Fibroblast of the aortic adventitia (primary cell): ENCODE results near the gene ARHGAP30. TPM values are rescaled to one million over a fixed set of nuclear protein-coding genes. Genes with fewer than 3 reads are reported as not detected.

ENCODE experiments used
- DNase-seq: peaks from one replicate; pipeline ENCODE4 v3.0.0-alpha.2; 2010; ENCODE audit warnings: low read depth
- H3K4me3 ChIP-seq: 2 replicates; pipeline ENCODE4 v1.5.1; 2011; ENCODE audit warnings: low read depth, mild to moderate bottlenecking, control low read depth, low read length, moderate library complexity
- small RNA-seq: library from RNA; depleted of rRNA; stranded (forward); fragments of <200 nt; gene quantifications from one replicate; pipeline ENCODE3, GENCODE V24; 2012
- total RNA-seq: library from RNA; depleted of rRNA; stranded (reverse); fragments of >200 nt; gene quantifications from 2 replicates; pipeline ENCODE4 v1.2.3, GENCODE V29; 2012; ENCODE audit warnings: low replicate concordance
- TF ChIP-seq, protein P1 (sequence below): IDR thresholded peaks from 2 replicates; pipeline ENCODE4 v1.5.1; 2011; ENCODE audit warnings: mild to moderate bottlenecking, low read length, control low read depth, inconsistent platforms; ENCODE audit not compliant: insufficient read depth

Gene ARHGAP30
- total RNA-seq, 1 donor: not detected

DNA sequence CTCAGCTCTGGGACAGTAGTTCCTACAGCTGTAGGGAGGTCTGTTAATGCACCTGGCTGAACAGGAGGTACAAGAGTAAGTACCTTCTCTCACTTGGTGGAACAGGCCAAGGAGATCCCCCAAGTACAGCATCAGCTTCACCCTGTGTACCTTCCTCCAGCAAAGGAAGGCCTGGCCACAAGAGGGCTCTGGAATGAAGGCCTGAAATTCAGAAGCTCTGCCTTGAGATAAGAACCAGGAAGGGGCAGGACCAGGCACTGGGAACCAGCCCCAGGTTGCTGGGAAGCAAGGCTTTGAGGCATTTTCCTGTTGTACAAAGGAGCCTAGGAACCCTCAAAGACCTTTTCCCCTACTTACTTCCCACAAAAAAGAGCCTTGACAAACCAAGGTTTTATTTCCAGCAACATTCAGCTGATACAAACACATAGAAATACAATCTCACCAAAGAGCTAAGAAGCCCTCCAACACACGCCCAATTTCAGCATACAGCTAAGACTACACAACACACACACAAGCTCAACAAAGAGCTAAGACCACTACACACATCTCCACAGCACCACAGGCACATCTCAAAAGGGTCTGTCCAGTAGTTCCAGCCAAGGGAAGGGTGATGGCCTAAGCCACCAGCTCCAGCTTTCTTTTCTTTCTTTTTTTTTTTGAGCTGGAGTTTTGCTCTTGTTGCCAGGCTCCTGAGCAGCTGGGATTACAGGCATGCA lies 72.2 kb downstream of the ARHGAP30 start:
- TF ChIP-seq, protein P1, sequence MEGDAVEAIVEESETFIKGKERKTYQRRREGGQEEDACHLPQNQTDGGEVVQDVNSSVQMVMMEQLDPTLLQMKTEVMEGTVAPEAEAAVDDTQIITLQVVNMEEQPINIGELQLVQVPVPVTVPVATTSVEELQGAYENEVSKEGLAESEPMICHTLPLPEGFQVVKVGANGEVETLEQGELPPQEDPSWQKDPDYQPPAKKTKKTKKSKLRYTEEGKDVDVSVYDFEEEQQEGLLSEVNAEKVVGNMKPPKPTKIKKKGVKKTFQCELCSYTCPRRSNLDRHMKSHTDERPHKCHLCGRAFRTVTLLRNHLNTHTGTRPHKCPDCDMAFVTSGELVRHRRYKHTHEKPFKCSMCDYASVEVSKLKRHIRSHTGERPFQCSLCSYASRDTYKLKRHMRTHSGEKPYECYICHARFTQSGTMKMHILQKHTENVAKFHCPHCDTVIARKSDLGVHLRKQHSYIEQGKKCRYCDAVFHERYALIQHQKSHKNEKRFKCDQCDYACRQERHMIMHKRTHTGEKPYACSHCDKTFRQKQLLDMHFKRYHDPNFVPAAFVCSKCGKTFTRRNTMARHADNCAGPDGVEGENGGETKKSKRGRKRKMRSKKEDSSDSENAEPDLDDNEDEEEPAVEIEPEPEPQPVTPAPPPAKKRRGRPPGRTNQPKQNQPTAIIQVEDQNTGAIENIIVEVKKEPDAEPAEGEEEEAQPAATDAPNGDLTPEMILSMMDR: peak; percentile 84
- no peak overlapping the region for H3K4me3 ChIP-seq
- peak; percentile 76 for DNase-seq

Small RNA genes within 50 kb of the gene (small RNA-seq; reads per million reads assigned to genes)
- not detected for gene AL591806.2

Other genes with a start within 250 kb of the ARHGAP30 start
- gene CD244, start 207.0 kb downstream of the ARHGAP30 start, total RNA-seq: 0.33 TPM in 1 of 2 replicates, not detected in the other
- gene ITLN1, start 184.7 kb downstream of the ARHGAP30 start, total RNA-seq: 0.49 TPM in 1 of 2 replicates, not detected in the other
- 3.8 TPM in 1 of 2 replicates, not detected in the other for gene ITLN2, start 115.1 kb downstream of the ARHGAP30 start, total RNA-seq
- gene F11R, start 48.7 kb downstream of the ARHGAP30 start, total RNA-seq: 0.36 and 3.3 TPM in 2 replicates
- 0.90 TPM in 1 of 2 replicates, not detected in the other for gene TSTD1, start 30.9 kb downstream of the ARHGAP30 start, total RNA-seq
- 23.5 and 36.2 TPM in 2 replicates for gene USF1, start 23.9 kb downstream of the ARHGAP30 start, total RNA-seq
- not detected in 2 replicates for gene NECTIN4, start 19.7 kb upstream of the ARHGAP30 start, total RNA-seq
- gene KLHDC9, start 28.5 kb upstream of the ARHGAP30 start, total RNA-seq: 0.90 and 1.8 TPM in 2 replicates
- gene PFDN2, start 48.1 kb upstream of the ARHGAP30 start, total RNA-seq: 39.9 and 50.2 TPM in 2 replicates
- gene NIT1, start 48.2 kb upstream of the ARHGAP30 start, total RNA-seq: 13.3 and 18.3 TPM in 2 replicates
- gene DEDD, start 62.8 kb upstream of the ARHGAP30 start, total RNA-seq: 7.8 and 25.8 TPM in 2 replicates
- gene UFC1, start 84.1 kb upstream of the ARHGAP30 start, total RNA-seq: 65.3 and 111 TPM in 2 replicates
- gene USP21, start 89.6 kb upstream of the ARHGAP30 start, total RNA-seq: 6.1 and 11.6 TPM in 2 replicates
- 14.0 and 16.0 TPM in 2 replicates for gene PPOX, start 96.5 kb upstream of the ARHGAP30 start, total RNA-seq
- gene B4GALT3, start 107.6 kb upstream of the ARHGAP30 start, total RNA-seq: 8.3 and 11.4 TPM in 2 replicates
- 1.1 and 3.1 TPM in 2 replicates for gene ADAMTS4, start 129.2 kb upstream of the ARHGAP30 start, total RNA-seq
- 65.4 and 67.5 TPM in 2 replicates for gene NDUFS2, start 132.5 kb upstream of the ARHGAP30 start, total RNA-seq
- gene FCER1G, start 145.4 kb upstream of the ARHGAP30 start, total RNA-seq: not detected in 2 replicates
- not detected in 2 replicates for gene APOA2, start 153.7 kb upstream of the ARHGAP30 start, total RNA-seq
- 5.2 and 9.1 TPM in 2 replicates for gene TOMM40L, start 156.2 kb upstream of the ARHGAP30 start, total RNA-seq
- gene NR1I3, start 168.3 kb upstream of the ARHGAP30 start, total RNA-seq: not detected in 2 replicates
- gene PCP4L1, start 188.9 kb upstream of the ARHGAP30 start, total RNA-seq: not detected in 2 replicates
- gene MPZ, start 240.1 kb upstream of the ARHGAP30 start, total RNA-seq: 0.09 and 1.2 TPM in 2 replicates
- gene SDHC, start 244.5 kb upstream of the ARHGAP30 start, total RNA-seq: 52.1 and 56.5 TPM in 2 replicates